Measurements from ENCODE around the gene KLHL26. TPM values are rescaled to one million over a fixed set of nuclear protein-coding genes. Genes with fewer than 3 reads are reported as not detected.

The KLHL26 gene
- total RNA-seq, 1 donor from 2014 or later = 2.1 TPM

- DNase-seq = no peak
Observed at GRCh38 chr19:18687740-18688465, 51.1 kb downstream of the KLHL26 start.

- DNase-seq = no peak
Observed at GRCh38 chr19:18696023-18696422, 59.2 kb downstream of the KLHL26 start.

GRCh38 chr19:18697680-18698079 lies 60.9 kb downstream of the KLHL26 start:
- DNase-seq = no peak

GRCh38 chr19:18698321-18699167 lies 61.7 kb downstream of the KLHL26 start:
- DNase-seq = no peak

GRCh38 chr19:18699403-18700054 lies 62.7 kb downstream of the KLHL26 start:
- DNase-seq = no peak

DNA sequence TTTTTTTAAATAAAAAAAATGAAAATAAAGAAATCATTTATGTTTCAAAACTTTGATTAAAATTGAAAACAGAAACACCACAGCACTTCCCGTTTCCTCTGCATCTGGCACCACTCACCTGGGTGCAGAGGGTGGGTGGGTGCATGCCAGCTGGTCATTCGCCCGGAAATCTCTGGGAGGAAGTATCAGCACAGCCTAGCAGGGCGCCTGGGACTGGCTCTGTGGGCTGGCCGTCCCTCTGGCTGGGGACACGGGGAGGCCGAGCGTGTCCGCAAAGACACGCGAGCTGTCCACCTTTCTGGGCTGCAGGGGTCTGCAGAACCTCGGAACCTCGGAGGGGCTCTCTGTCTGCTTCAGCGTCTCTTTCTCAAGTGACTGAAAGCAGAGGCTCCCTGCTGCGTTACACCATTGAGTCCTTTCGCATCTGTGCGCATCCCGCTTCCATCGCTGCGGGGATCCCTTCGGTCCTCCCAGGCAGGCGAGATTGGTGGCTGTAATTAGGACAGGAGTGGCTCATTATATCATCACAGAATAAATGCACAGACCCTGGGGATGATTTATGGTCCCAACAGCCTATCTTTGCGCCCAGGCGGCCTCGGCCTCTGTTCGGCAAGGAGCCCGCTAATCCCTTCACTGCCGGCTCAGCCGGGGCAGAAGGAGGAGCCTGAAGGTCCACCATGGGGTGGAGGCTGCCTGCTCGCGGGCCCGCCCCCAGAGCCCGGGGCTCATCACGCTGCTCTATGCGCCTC lies 63.8 kb downstream of the KLHL26 start:
- no peak for DNase-seq

GRCh38 chr19:18701250-18701608 lies 64.4 kb downstream of the KLHL26 start:
- no peak for DNase-seq

GRCh38 chr19:18704054-18704453 lies 67.2 kb downstream of the KLHL26 start:
- DNase-seq = no peak

DNA sequence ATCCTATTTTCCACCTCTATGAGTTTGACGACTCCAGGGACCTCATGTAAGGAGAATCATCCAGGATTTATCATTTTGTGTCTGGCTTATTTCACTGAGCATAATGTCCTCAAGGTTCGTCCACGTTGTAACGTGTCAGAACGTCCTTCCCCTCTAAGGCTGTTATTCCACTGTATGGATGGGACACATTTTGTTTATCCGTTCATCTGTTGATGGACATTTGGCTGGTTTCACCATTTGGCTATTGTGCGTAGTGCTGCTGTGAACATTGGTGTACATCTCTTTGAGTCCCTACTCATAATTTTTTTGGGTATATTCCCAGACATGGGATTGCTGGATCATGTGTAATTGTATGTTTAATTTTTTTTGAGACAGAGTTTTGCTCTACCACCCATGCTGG lies 68.1 kb downstream of the KLHL26 start:
- peak; percentile 33 for DNase-seq

DNA sequence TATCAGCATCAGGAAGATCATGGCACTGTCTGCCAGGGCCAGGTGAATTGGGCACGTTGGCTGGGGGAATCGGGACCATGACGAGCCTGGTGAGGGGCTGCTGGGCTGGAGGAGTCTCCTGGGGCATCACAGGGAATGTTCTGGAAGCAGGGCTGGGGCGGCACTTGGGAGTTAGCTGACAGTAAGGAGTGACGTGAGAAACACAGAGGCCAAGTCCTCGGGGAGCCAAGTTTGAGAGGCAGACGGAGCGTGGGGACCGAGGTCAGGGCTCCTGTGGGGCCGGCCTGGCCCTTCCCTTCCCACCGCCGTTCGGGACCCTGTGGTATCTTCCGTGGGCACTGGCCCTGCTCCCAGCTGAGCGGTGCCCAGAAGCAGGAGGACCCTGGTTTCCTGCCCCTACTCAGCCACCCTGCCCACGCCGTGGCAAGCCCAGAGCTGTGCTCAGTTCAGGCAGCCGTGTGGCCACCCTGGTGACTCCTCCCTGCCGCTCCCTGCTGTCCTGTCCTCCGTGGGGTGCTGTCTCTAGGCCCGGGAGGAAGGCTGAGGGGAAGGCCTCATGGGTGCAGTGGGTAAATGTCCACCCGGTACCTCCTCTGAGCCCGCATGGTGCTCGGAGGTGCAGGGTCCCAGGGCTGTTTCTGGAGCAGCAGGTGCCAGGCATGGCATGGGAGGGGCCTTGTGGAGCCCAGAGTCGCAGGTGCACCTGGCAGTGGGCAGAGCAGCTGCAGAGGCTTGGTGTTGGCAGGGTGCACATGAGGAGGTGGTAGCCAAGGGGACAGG lies 71.8 kb downstream of the KLHL26 start:
- DNase-seq = no peak

DNA sequence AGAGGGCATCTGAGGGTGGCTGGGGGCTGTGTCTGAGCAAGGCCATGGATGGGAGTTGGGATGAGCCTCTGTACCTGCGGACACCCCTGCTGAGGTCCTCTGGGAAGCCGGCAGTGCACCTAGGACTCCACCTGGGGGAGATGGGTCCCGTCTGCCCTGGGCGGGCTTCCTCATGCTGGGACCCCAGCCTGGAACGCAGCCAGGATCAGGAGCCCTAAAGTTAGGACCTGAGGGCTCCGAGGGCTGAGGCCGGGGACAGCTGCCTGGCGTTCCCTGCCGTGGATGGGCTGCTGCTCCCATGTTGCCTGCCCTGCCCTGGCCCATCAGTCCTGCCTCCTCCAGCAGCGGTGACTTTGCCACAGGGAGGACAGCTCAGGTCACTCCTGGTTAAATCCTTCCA lies 72.7 kb downstream of the KLHL26 start:
- no peak for DNase-seq

DNA sequence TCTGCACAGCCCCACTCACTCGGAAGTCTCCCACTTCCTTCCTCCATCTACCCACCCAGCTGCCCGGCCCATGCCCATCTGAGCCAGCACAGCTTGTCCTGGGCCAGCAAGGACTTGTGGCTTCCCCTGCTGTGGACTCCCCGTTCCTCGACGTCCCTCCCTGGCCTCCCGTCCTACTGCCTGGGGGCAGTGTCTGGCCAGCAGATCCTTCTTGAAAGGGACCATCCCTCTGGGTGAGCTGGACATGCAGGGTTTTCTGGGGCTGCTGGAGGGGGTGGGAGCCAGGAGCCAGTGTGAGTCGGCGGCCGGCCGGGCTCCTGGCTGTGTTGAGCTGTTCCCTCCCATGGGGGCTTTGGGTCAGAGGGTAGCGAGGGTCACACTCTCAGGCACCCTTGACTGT lies 73.4 kb downstream of the KLHL26 start:
- no peak for DNase-seq

DNA sequence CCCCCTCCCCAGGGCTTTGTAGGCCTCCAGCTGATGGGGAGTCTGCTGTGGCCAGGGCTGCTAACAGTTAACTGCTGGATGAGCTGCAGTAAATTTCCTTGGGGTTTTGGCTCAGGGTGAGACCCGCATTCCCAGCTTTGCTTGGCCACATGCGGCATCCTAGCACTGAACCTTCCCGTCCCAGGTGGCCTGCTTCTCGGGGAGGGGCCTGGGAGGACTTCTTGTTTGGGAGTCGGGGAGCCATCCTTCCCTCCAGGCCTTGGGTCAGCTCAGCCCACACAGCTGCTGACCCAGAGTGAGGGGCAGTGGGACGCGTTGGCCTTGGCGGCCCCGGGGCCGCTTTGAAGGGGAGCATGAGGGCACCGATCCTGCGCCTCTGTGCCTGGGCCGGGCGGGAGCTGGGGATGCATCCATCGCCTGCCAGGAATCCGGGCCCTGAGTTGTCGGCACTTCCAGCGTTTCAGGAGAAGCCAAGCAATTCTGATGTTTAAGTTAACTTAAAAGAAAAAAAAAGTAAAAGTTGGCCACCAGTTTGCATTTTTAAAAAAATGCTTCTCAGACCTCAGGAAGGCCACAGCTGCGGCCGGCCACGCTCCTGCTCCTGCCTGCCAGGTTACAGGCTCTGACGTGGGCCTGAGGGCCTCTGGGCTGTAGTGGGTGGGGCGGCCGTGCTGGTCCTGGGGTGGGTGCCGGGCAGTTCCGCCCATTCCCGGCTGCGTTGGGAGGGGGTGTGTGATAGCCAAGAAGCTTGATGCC lies 74.3 kb downstream of the KLHL26 start:
- peak; percentile 49 for DNase-seq

GRCh38 chr19:18711893-18712292 lies 75.1 kb downstream of the KLHL26 start:
- no peak for DNase-seq

GRCh38 chr19:18712981-18713380 lies 76.2 kb downstream of the KLHL26 start:
- DNase-seq = peak; percentile 83

DNA sequence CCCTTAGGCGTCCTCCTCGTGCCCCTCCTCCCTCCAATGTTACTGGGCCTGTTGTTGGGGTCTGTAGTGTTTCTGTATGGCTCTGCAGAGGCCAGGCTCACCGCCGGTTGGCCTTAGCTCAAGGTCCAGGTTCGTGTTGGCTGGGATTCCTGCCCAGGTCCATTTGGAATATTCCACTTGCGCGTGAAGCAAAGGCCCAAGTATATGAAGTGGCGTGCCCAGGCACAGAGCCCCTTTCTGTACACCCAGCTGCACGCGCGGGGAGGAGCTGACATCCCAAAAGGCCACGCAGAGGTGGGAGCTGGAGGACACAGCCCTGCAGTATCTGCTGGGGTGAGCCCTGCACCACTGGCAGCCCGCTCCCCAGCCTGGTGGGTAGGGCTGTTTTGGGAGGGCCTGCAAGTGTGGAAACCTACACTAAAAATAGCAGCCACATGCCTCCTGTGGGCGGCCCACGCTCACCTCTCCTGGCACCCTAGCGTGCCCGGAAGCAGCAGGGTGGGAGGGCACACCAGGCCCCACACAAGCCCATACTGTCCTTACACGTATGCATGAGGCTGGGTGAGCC lies 76.8 kb downstream of the KLHL26 start:
- no peak for DNase-seq

DNA sequence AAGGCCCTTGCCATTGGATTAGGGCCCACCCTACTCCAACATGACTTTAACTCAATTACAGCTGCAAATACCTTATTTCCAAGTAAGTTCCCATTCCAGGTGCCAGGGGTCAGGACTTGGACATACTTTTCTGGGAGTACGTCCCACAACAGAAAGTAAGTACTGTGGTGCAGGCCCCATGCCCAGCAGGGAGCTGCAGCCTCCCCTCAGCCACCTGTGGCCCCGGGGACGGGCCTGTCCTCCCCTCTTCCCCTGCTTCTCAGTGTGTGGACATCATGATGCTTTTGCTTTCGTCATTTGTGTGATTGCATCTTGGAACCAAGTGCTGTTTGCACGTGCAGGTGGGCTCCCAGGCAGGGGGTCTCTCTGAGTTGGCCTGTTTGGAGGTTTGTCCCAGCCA lies 78.6 kb downstream of the KLHL26 start:
- no peak for DNase-seq

GRCh38 chr19:18716857-18717256 lies 80.0 kb downstream of the KLHL26 start:
- DNase-seq = no peak

DNA sequence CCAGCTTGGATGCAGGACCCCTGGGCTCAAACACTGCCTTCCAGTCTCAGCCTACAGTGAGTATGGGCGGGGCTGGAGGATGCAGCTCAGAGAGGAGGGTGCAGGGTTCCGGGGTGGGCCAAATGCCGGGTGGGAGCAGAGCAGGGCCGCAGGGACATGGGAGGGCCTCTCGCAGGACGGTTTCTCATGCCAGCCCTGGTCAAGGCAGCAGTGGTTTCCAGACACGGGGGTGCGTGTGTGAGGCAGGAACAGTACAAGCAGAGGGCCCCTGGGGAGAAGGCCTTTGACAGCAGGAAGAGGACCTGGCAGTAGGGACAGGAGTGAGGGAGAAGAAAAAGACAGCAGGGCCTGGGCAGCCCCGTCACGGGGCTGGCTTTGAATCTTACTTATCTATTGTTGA lies 80.8 kb downstream of the KLHL26 start:
- DNase-seq = no peak

GRCh38 chr19:18718015-18718526 lies 81.2 kb downstream of the KLHL26 start:
- DNase-seq = no peak

All from skin of body (tissue), 2 donors.